SK-N-SH (cell line): Measurements from ENCODE around the gene MUSTN1. TPM values are rescaled to one million over a fixed set of nuclear protein-coding genes. Genes with fewer than 3 reads are reported as not detected.

Experiments
- CTCF ChIA-PET: fragments of 300-600, 350-600 bp; formaldehyde crosslinking; extraction: SDS; loops from one replicate; lab custom pipeline; 2021; lab: Yijun Ruan, JAX
- POLR2A ChIA-PET: fragments of 350-600 bp; sonication (Branson Sonifier 250); formaldehyde crosslinking; extraction: SDS; loops from one replicate; lab custom pipeline; 2020; ENCODE audit warnings: antibody characterized with exemption, inconsistent platforms; lab: Yijun Ruan, JAX
- DNase-seq: peaks from one replicate; pipeline ENCODE4 v3.0.0; 2012
- H2AFZ ChIP-seq: fragments of 200-600 bp; sonication (generic); 2 replicates; pipeline ENCODE4 v1.8.1; 2016; ENCODE audit warnings: antibody characterized with exemption, mild to moderate bottlenecking, low read depth
- H3F3A ChIP-seq: fragments of 200-600 bp; sonication (generic); replicated peaks from 2 replicates; pipeline ENCODE3; 2016; ENCODE audit warnings: antibody characterized with exemption, mild to moderate bottlenecking; ENCODE audit not compliant: insufficient read depth
- H3K27ac ChIP-seq, 2 experiments: fragments of 200-500 bp in 1 of 2; fragments of 200-600 bp in 1 of 2; sonication (Bioruptor generic) in 1 of 2; sonication (generic), shearing (Covaris generic) in 1 of 2; 2 replicates each; pipeline versions ENCODE4 v1.5.1 to v1.6.1; 2014 to 2016; ENCODE audit warnings: low read depth in 2 of 2, inconsistent platforms in 1 of 2, low read length in 1 of 2, mild to moderate bottlenecking in 1 of 2, mixed read lengths in 1 of 2
- H3K27me3 ChIP-seq: fragments of 200-600 bp; sonication (generic), shearing (Covaris generic); 2 replicates; pipeline ENCODE4 v1.6.1; 2016; ENCODE audit warnings: mixed run types; ENCODE audit not compliant: insufficient read depth
- H3K36me3 ChIP-seq, 2 experiments: fragments of 200-500 bp in 1 of 2; fragments of 200-600 bp in 1 of 2; sonication (Bioruptor generic) in 1 of 2; sonication (generic) in 1 of 2; replicated peaks in 1 of 2; 2 replicates each; pipeline versions ENCODE3 to v1.5.1; 2014 to 2016; ENCODE audit warnings: low read length in 1 of 2, mild to moderate bottlenecking in 1 of 2; ENCODE audit not compliant: insufficient read depth in 2 of 2, control insufficient read depth in 1 of 2
- H3K4me1 ChIP-seq, 2 experiments: fragments of 200-500 bp in 1 of 2; fragments of 200-600 bp in 1 of 2; sonication (Bioruptor generic) in 1 of 2; sonication (generic), shearing (Covaris generic) in 1 of 2; 2 replicates each; pipeline versions ENCODE4 v1.5.1 to v1.6.1; 2014 to 2016; ENCODE audit warnings: low read depth in 1 of 2, low read length in 1 of 2, mixed run types in 1 of 2; ENCODE audit not compliant: insufficient read depth in 2 of 2, control insufficient read depth in 1 of 2
- H3K4me2 ChIP-seq: fragments of 200-600 bp; sonication (generic), shearing (Covaris generic); 2 replicates; pipeline ENCODE4 v1.6.1; 2017; ENCODE audit warnings: mixed run types
- H3K4me3 ChIP-seq, 2 experiments: fragments of 200-500 bp in 1 of 2; fragments of 200-600 bp in 1 of 2; sonication (Bioruptor generic) in 1 of 2; sonication (generic), shearing (Covaris generic) in 1 of 2; 2 replicates each; pipeline versions ENCODE4 v1.5.1 to v1.8.1; 2014 to 2016; ENCODE audit warnings: low read depth in 2 of 2, inconsistent platforms in 1 of 2, low read length in 1 of 2, mild to moderate bottlenecking in 1 of 2, mixed read lengths in 1 of 2, moderate library complexity in 1 of 2
- H3K79me2 ChIP-seq: fragments of 200-600 bp; sonication (generic); 2 replicates; pipeline ENCODE4 v1.8.1; 2017; ENCODE audit warnings: mild to moderate bottlenecking; ENCODE audit not compliant: insufficient read depth
- H3K9ac ChIP-seq: fragments of 200-600 bp; sonication (generic); 2 replicates; pipeline ENCODE4 v1.6.1; 2017; ENCODE audit warnings: mixed run types
- H3K9me2 ChIP-seq: fragments of 200-600 bp; sonication (generic); 2 replicates; pipeline ENCODE4 v1.6.1; 2017; ENCODE audit warnings: mixed run types
- H3K9me3 ChIP-seq: fragments of 200-600 bp; sonication (generic); 2 replicates; pipeline ENCODE4 v1.6.1; 2017; ENCODE audit warnings: mixed run types, mild to moderate bottlenecking, moderate library complexity
- H4K20me1 ChIP-seq: fragments of 200-600 bp; sonication (generic); 2 replicates; pipeline ENCODE4 v1.6.1; 2017; ENCODE audit warnings: mild to moderate bottlenecking, mixed run types; ENCODE audit not compliant: insufficient read depth
- ELF1 ChIP-seq: IDR thresholded peaks from 2 replicates; pipeline ENCODE4 v1.4.0; 2012
- EZH2phosphoT487 ChIP-seq: fragments of 200-600 bp; sonication (generic); IDR thresholded peaks from 2 replicates; pipeline ENCODE4 v1.6.1; 2017; ENCODE audit warnings: low read depth, mixed run types, mild to moderate bottlenecking, antibody characterized with exemption, moderate library complexity, borderline replicate concordance
- FOSL2 ChIP-seq: IDR thresholded peaks from 2 replicates; pipeline ENCODE4 v1.4.0; 2012; ENCODE audit warnings: low read depth, mild to moderate bottlenecking, moderate library complexity, borderline replicate concordance
- FOXJ3 ChIP-seq: sonication (generic); formaldehyde crosslinking; IDR thresholded peaks from 2 replicates; pipeline ENCODE4 v1.5.1; 2020; ENCODE audit warnings: mild to moderate bottlenecking, missing genetic modification reagents
- GABPA ChIP-seq: IDR thresholded peaks from 2 replicates; pipeline ENCODE4 v1.4.0; 2012; ENCODE audit warnings: low read depth, mild to moderate bottlenecking
- GATA2 ChIP-seq: sonication (generic); formaldehyde crosslinking; IDR thresholded peaks from 2 replicates; pipeline ENCODE4 v1.5.0; 2020; ENCODE audit warnings: mild to moderate bottlenecking, missing genetic modification reagents
- JUND ChIP-seq: IDR thresholded peaks from 2 replicates; pipeline ENCODE4 v1.4.0; 2012
- MEF2A ChIP-seq: IDR thresholded peaks from 2 replicates; pipeline ENCODE4 v1.4.0; 2012; ENCODE audit warnings: low read depth, borderline replicate concordance
- NRF1 ChIP-seq: IDR thresholded peaks from 2 replicates; pipeline ENCODE4 v1.6.1; 2012; ENCODE audit warnings: low read depth, mild to moderate bottlenecking, low read length
- POLR2AphosphoS5 ChIP-seq: IDR thresholded peaks from 2 replicates; pipeline ENCODE4 v1.6.1; 2012; ENCODE audit warnings: low read depth, low read length
- RCOR1 ChIP-seq: fragments of 150-350 bp; IDR thresholded peaks from 2 replicates; pipeline ENCODE4 v1.6.1; 2017; ENCODE audit warnings: antibody characterized with exemption, low read length
- RFX5 ChIP-seq: IDR thresholded peaks from 2 replicates; pipeline ENCODE4 v1.6.1; 2012; ENCODE audit warnings: mild to moderate bottlenecking, improper control_type of control experiment, low read length
- RXRA ChIP-seq: IDR thresholded peaks from 2 replicates; pipeline ENCODE4 v1.4.0; 2012; ENCODE audit warnings: low read depth, mild to moderate bottlenecking, borderline replicate concordance
- TCF12 ChIP-seq: IDR thresholded peaks from 2 replicates; pipeline ENCODE4 v1.4.0; 2012
- TEAD4 ChIP-seq: IDR thresholded peaks from 2 replicates; pipeline ENCODE4 v1.4.0; 2012; ENCODE audit warnings: mild to moderate bottlenecking, borderline replicate concordance; ENCODE audit not compliant: insufficient read depth
- USF1 ChIP-seq: IDR thresholded peaks from 2 replicates; pipeline ENCODE4 v1.4.0; 2012; ENCODE audit warnings: low read depth, borderline replicate concordance
- WGBS: methylation state at CpG from one replicate; pipeline ENCODE4 v1.1.6; 2017; ENCODE audit warnings: low lambda C conversion rate; 5-methylcytosine and 5-hydroxymethylcytosine counted together
- polyA plus RNA-seq, 3 experiments: library from polyadenylated mRNA; depleted of rRNA; stranded (reverse); fragments of >200 nt; gene quantifications; 2 replicates each; pipeline ENCODE4 v1.2.3, GENCODE V29; 2012
- TF ChIP-seq, protein P1 (sequence below): IDR thresholded peaks from 2 replicates; pipeline ENCODE4 v1.6.1; 2012; ENCODE audit warnings: mild to moderate bottlenecking, low read depth, low read length, moderate library complexity

MUSTN1 gene
- polyA plus RNA-seq, 1 of the 3 experiments (the other 2 are of a cell fraction), result 0.54 TPM

- H3K9ac ChIP-seq, result no peak overlapping the region
- 97% methylated on average over 11 of the region's 15 CpGs for WGBS
- no peaks in the 10 kb centered on the region for H3K27me3 ChIP-seq
- no peaks in the 10 kb centered on the region for H3K79me2 ChIP-seq
- no peaks in the 10 kb centered on the region for H3K9me3 ChIP-seq
- ChIA-PET POLR2A (no interaction called here), CTCF (interaction anchor here (0.8 to 9.8 kb wide), 5 partner anchors 11 to 224 kb away, joined by 3 to 73 read pairs (median 3); no protein-coding TSS in a partner anchor)
- H3K36me3 ChIP-seq, result peaks cover 0 to 25% of the 10 kb centered on the region in 2 experiments
- H3F3A ChIP-seq, result no peaks in the 10 kb centered on the region
- H3K4me1 ChIP-seq, result peaks cover 0 to 3% of the 10 kb centered on the region in 2 experiments; a peak in 1 of 4 replicates
- H3K4me3 ChIP-seq, result no peak overlapping the region
- H3K4me2 ChIP-seq, result no peak overlapping the region
- no peaks in the 10 kb centered on the region for H3K9me2 ChIP-seq
- no peak for DNase-seq
- H2AFZ ChIP-seq, result no peak overlapping the region
- H4K20me1 ChIP-seq, result peaks cover 3% of the 10 kb centered on the region; the same call in 1 of the 2 replicates
- TF ChIP-seq GABPA, result no peak
- TF ChIP-seq RCOR1, result no peak
- TF ChIP-seq RFX5, result no peak
- no peak for TF ChIP-seq EZH2phosphoT487
- TF ChIP-seq, protein P1, sequence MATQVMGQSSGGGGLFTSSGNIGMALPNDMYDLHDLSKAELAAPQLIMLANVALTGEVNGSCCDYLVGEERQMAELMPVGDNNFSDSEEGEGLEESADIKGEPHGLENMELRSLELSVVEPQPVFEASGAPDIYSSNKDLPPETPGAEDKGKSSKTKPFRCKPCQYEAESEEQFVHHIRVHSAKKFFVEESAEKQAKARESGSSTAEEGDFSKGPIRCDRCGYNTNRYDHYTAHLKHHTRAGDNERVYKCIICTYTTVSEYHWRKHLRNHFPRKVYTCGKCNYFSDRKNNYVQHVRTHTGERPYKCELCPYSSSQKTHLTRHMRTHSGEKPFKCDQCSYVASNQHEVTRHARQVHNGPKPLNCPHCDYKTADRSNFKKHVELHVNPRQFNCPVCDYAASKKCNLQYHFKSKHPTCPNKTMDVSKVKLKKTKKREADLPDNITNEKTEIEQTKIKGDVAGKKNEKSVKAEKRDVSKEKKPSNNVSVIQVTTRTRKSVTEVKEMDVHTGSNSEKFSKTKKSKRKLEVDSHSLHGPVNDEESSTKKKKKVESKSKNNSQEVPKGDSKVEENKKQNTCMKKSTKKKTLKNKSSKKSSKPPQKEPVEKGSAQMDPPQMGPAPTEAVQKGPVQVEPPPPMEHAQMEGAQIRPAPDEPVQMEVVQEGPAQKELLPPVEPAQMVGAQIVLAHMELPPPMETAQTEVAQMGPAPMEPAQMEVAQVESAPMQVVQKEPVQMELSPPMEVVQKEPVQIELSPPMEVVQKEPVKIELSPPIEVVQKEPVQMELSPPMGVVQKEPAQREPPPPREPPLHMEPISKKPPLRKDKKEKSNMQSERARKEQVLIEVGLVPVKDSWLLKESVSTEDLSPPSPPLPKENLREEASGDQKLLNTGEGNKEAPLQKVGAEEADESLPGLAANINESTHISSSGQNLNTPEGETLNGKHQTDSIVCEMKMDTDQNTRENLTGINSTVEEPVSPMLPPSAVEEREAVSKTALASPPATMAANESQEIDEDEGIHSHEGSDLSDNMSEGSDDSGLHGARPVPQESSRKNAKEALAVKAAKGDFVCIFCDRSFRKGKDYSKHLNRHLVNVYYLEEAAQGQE, result no peak
- TF ChIP-seq ELF1, result no peak
- no peak for TF ChIP-seq JUND
- no peak for TF ChIP-seq GATA2 (CRISPR knock-in tag)
- no peak for TF ChIP-seq USF1
- TF ChIP-seq TCF12, result no peak
- TF ChIP-seq TEAD4, result no peak
- no peak for TF ChIP-seq FOXJ3
- TF ChIP-seq NRF1, result no peak
- no peak for TF ChIP-seq POLR2AphosphoS5
- no peak for TF ChIP-seq MEF2A
- no peak overlapping the region for H3K27ac ChIP-seq
Observed at GRCh38 chr3:52849656-52850055, 14.8 kb upstream of the MUSTN1 start.

DNA sequence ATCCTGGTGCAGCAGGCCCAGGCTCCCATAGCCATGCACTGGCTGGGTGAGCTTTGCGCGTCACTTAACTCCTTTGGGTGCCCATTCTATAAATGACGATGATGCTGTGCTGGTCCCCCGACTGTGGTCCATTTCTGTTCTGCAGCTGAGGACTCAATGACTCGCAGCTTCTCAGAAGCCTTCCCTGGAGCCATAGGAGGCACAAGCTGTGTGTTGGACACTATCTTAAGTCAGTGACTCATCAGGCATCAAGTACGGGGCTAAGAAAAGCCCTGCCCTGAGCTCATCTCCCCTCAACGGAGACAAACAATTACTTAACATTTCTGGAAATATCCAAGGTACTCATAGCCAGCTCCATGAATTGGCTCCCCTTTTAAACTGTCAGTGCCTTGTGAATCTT, 13.8 kb upstream of the MUSTN1 start:
- Histone ChIP-seq H3K4me3 (no peak overlapping the region), H3K4me2 (no peak overlapping the region), H3K79me2 (no peaks in the 10 kb centered on the region), H3K27me3 (no peaks in the 10 kb centered on the region), H3K9ac (no peak overlapping the region), H4K20me1 (peaks cover 3% of the 10 kb centered on the region; the same call in 1 of the 2 replicates), H3K9me2 (no peaks in the 10 kb centered on the region), H3F3A (no peaks in the 10 kb centered on the region), H3K27ac (0 out of 4 replicates have a peak overlapping the region, but pooled peaks of 1 of the 2 experiments have one; percentile 6), H2AFZ (no peak overlapping the region), H3K36me3 (peaks cover 0 to 29% of the 10 kb centered on the region in 2 experiments), H3K4me1 (peaks cover 0 to 3% of the 10 kb centered on the region in 2 experiments; a peak in 1 of 4 replicates), H3K9me3 (no peaks in the 10 kb centered on the region)
- ChIA-PET POLR2A (no interaction called here), CTCF (interaction anchor here (1.2 to 9.8 kb wide), 3 partner anchors 12 to 225 kb away, joined by 3 to 73 read pairs (median 3); no protein-coding TSS in a partner anchor)
- peak; percentile 63 for TF ChIP-seq FOSL2
- peak; percentile 39; the same call in 1 of the 2 replicates for TF ChIP-seq JUND
- TF ChIP-seq RXRA, result no peak
- 40% methylated on average over 4 of the region's 7 CpGs for WGBS
- no peak for DNase-seq
